Measurements from ENCODE around the gene GINS1. TPM values are rescaled to one million over a fixed set of nuclear protein-coding genes. Genes with fewer than 3 reads are reported as not detected.

GINS1 gene
- total and polyA plus RNA-seq, 2 experiments from 2014 or later, result 32.0 to 65.4 TPM

DNA sequence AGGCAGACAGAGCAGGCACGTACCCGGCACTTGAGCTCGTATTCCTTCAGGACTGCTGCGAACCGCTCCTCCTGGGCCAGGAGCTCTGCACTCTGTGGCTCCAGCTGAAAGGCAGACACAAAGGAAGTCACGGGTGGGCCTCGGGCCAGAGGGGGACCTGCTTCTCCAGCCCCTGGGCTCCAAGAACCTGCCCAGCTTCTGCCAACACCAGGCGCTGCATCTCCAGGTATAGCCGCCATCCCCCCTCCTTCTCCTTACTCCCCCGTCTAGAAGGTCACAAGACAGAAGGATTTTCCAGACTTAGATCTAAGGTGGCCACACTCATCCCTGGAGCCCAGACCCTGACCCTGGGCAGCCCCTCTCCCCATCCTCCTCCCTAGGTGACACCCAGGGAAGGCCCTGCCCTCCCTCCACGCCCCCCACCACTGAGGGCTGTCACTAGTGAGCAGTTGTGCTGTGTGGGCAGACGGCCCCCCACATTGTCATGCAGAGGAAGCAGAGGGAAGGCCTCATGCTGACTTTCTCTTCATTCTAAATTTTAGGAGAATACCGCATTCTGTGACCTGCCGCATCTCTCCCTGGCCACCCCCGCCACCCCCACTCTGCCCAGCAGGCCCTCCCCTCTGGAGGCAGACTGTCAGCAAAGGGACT is 81.9 kb downstream of the GINS1 start:
- DNase-seq (ENCODE audit: low spot score), result peak; percentile 31

More for the DNA sequence above, 81.9 kb downstream of the GINS1 start:
- TF ChIP-seq ZNF114 (CRISPR knock-in tag; IDR thresholded peaks at IDR 0.05), result no peak
- TF ChIP-seq CREB1 (CRISPR knock-in tag; IDR thresholded peaks at IDR 0.05; ENCODE audit: low read depth), result no peak
- TF ChIP-seq NANOG (IDR thresholded peaks at IDR 0.05; ENCODE audit: borderline replicate concordance), result no peak
- no peak for TF ChIP-seq EZH2 (IDR thresholded peaks at IDR 0.05; ENCODE audit: low read depth, unreplicated experiment)
- no peak for TF ChIP-seq JUNB (IDR thresholded peaks at IDR 0.05; ENCODE audit: unreplicated experiment)
- no peak for TF ChIP-seq STAT1 (IDR thresholded peaks at IDR 0.05; ENCODE audit: unreplicated experiment)
- no peak for TF ChIP-seq POLR2AphosphoS5 (IDR thresholded peaks at IDR 0.05; ENCODE audit: low read depth)
- no peak for TF ChIP-seq EZH2phosphoT487 (IDR thresholded peaks at IDR 0.05; ENCODE audit: unreplicated experiment)
- TF ChIP-seq ZNF462 (CRISPR knock-in tag; IDR thresholded peaks at IDR 0.05), result no peak
- TF ChIP-seq REST (IDR thresholded peaks at IDR 0.05; ENCODE audit: unreplicated experiment), result no peak
- no peaks in the 10 kb centered on the region for H4K20me1 ChIP-seq (replicated peaks; ENCODE audit: insufficient read depth)
- no peaks in the 10 kb centered on the region for H3K27me3 ChIP-seq (ENCODE audit: insufficient read depth)
- Mint-ChIP-seq H3K9me3 (no peaks in the 10 kb centered on the region), H3K4me1 (peaks cover 37% of the 10 kb centered on the region), H3K27ac (peak overlapping the region; percentile 92), H3K36me3 (ENCODE audit: low read depth) (peaks cover 38% of the 10 kb centered on the region), H3K4me3 (no peak overlapping the region), H3K27me3 (ENCODE audit: insufficient read depth, low read depth, poor library complexity) (peaks cover 6% of the 10 kb centered on the region)
- H3K4me3 ChIP-seq, result no peak overlapping the region
- H3K27ac ChIP-seq (ENCODE audit: low read depth), result peak overlapping the region; percentile 80; the same call in 1 of the 2 replicates
- no peaks in the 10 kb centered on the region for H3K9me2 ChIP-seq (ENCODE audit: insufficient read depth)
- no peaks in the 10 kb centered on the region; the same call in none of the 2 replicates for H3K36me3 ChIP-seq (ENCODE audit: insufficient read depth)
- no peaks in the 10 kb centered on the region; the same call in 1 of the 2 replicates for H3F3A ChIP-seq (replicated peaks; ENCODE audit: low read depth)
- peak; percentile 64 for ATAC-seq
- H3K4me2 ChIP-seq, result peak overlapping the region; percentile 48
- H2AFZ ChIP-seq, result no peak overlapping the region
- H3K79me2 ChIP-seq (replicated peaks; ENCODE audit: insufficient read depth), result no peaks in the 10 kb centered on the region
- peaks cover 11% of the 10 kb centered on the region for H3K4me1 ChIP-seq (ENCODE audit: insufficient read depth)
